GM19438 (cell line): Measurements from ENCODE around the gene L3MBTL4.
"Not testable (repeated sequence)": the region's sequence is repeated elsewhere in the genome, so short reads cannot be mapped to it uniquely, and the experiment has no call there.

Experiments used
- ATAC-seq: cut with Tn5 transposase; IDR thresholded peaks from one replicate; pipeline ENCODE4 v1.9.1; 2021; ENCODE audit warnings: low read depth; ENCODE audit not compliant: unreplicated experiment

L3MBTL4 gene

DNA sequence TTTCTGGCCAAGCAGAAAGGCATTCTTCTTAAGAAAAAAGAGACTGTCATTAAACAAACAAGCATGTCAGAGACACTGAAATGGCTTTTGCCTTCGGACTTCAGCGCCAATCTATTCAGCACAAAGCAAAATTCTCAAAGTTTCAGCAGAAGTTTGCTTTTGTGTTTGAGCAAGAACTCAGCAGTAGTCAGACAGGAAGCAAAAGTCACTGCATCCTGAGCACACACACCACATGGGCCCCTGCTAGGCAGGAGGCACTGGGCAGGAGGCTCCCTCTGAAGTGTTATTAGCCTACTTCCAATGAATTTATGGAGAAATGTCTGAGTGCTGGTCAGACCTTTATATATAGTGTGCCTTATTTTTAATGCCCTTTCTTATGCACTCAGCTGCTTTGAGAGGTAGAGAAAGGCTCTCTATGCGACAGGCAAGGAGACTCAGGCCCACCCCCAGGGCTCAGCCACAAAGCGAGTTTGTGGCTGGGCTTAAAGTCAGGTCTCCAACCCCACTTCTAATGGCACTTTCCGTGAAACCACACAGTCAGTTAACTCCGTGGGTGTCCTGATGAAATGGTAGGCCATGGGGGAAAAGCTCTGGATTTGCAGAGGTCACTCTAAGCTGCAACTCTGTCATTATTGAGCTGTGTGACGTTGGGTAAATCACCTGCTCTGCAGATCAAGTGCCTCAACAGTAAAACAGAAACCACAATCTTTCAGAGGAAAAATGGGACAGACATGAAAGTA is 358.4 kb downstream of the L3MBTL4 start:
- ATAC-seq: no peak

DNA sequence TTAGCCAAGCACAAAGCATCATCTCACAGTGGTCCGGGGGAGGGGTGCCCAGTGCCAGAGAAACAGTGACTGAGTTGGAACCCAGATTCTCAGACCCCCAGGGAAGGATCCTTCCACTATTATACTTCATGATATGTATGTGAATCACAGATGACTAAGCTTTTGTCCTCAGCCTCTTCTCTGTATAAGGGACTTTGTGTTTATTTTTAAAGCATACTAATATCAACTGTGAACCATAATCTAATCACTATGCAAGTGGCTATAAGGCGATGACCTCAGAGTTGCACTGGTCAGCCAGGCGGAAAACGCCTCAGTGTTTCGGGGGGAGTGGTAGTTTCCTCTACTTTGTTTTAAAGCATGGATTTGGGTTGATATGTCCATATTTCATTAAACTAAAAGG is 359.0 kb downstream of the L3MBTL4 start:
- ATAC-seq: no peak

- ATAC-seq: no peak
These were observed 360.4 kb downstream of the L3MBTL4 start for GRCh38 chr18:6054256-6054842.

DNA sequence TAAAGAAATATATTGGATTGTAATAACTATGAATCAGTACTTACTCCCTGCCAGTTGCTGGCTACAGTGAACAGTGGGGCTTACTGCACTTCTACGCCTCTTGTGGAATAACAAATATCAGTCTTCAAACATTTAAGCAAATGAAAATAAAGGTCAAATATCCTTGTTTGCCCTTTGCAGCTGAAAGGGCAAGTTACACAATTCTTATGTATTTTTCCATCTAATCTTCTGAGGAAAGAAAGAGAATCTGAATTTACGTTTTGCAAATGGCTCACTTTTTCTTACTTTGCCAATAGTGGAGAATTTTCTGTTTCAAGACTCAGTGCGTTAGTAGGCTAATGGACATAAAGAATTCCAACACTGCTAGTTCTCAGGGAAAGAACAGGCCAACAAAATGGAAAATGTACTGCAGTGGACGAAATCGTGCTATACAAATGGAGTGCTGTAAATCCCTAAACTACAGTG is 362.2 kb downstream of the L3MBTL4 start:
- no peak for ATAC-seq

- ATAC-seq: not testable (repeated sequence)
These were observed 367.1 kb downstream of the L3MBTL4 start for GRCh38 chr18:6047596-6047995.

- ATAC-seq: no peak
These were observed 369.9 kb downstream of the L3MBTL4 start for GRCh38 chr18:6044773-6045172.

GRCh38 chr18:6044319-6044718 is 370.4 kb downstream of the L3MBTL4 start:
- no peak for ATAC-seq

- ATAC-seq: no peak
These were observed 375.7 kb downstream of the L3MBTL4 start for GRCh38 chr18:6039055-6039454.

GRCh38 chr18:6031442-6031841 is 383.3 kb downstream of the L3MBTL4 start:
- no peak for ATAC-seq

DNA sequence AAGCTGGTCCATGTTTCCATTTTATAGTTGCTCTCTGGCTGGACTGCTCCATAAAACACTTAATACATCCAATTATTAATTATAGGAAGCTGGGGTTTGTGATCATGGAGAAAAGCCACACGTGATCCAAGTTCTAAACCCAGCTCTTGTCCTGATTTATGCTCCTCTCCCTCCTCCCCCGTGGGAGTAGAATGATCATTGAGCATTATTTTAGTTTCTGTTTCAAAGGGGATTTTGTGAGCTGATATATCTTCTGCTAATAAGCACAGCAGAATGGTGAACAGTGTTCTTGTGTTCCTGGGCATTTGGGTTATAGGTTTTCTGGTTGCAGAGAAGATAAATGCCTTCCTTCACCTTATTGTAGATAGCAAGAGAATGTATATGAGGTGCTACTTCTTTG is 383.7 kb downstream of the L3MBTL4 start:
- ATAC-seq: no peak

- ATAC-seq: no peak
These were observed 389.9 kb downstream of the L3MBTL4 start for GRCh38 chr18:6024745-6025248.

DNA sequence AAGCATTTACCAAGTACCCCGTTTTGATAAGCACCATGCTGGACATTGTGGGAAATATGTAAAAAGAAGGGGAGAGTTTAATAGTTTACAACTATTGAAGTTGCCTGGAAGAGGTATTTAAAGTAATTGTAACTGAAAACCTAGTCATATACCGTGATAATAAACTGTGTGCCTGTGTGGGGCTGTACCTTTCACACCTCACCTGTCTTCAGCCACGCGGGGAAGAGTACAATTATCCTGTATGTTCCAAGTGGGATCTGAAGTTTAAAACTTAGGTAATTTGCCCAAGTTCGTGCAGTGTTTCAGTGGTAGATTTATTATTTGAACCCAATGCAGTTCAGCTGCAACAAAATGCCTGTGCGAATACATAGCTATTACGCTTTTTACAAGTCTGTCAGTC is 391.2 kb downstream of the L3MBTL4 start:
- ATAC-seq: no peak

DNA sequence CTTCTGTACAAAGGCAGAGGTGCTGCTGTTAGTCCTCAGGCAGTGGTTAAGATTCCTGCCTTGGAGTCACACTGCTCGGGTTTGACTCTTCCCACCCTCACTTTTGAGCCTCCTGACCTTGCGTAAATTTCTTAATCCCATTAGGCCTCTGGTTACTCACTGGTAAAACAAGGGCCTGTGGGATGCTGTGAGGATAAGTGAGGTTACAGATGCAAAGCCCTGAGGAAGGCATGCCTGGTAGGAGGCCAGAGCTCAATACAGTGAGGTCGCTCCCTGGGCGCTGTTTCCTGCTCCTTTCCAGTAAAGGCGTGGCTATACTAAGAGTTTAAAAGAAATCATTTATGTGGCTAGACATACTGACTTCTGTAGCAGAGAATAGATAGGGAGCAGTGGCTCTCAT is 391.9 kb downstream of the L3MBTL4 start:
- ATAC-seq: no peak

- no peak for ATAC-seq
These were observed 392.7 kb downstream of the L3MBTL4 start for GRCh38 chr18:6022074-6022444.

- ATAC-seq: no peak
These were observed 393.2 kb downstream of the L3MBTL4 start for GRCh38 chr18:6021306-6022073.

- ATAC-seq: no peak
These were observed 396.0 kb downstream of the L3MBTL4 start for GRCh38 chr18:6018671-6019070.

DNA sequence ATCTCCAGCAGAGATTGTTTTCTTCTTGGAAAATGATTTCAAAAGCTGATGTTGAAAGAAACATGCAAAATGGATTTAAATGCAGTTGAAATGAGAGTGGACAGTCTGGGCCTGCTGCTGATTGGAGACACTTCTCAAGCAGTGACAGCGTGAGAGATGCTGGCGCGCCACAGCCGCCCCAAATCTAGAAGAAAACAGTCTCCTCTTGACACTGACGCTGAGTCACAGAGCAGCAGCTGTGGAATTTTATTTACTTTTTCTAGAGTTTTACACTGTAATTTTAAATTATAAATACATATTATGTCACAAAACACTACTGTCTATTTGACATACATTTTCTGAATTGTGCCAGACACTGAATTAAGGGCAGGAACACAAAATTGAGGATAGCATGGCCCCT is 397.5 kb downstream of the L3MBTL4 start:
- no peak for ATAC-seq

DNA sequence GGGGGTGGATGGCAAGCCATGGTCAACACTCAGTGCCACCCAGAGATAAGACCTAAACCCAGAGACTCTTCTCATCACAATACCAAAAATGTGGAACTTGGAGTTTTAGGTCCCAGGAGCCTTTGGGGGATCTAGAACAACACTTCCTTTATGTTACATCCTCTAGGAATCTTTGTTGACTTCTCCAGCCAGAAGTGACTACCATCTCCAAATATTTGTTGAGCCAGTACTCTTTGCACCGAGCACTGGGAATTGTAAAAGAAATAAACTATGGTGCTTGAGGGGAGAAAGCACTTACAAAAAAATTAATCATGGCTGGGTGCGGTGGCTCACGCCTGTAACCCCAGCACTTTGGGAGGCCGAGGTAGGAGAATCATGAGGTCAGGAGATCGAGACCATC is 399.3 kb downstream of the L3MBTL4 start:
- ATAC-seq: no peak

DNA sequence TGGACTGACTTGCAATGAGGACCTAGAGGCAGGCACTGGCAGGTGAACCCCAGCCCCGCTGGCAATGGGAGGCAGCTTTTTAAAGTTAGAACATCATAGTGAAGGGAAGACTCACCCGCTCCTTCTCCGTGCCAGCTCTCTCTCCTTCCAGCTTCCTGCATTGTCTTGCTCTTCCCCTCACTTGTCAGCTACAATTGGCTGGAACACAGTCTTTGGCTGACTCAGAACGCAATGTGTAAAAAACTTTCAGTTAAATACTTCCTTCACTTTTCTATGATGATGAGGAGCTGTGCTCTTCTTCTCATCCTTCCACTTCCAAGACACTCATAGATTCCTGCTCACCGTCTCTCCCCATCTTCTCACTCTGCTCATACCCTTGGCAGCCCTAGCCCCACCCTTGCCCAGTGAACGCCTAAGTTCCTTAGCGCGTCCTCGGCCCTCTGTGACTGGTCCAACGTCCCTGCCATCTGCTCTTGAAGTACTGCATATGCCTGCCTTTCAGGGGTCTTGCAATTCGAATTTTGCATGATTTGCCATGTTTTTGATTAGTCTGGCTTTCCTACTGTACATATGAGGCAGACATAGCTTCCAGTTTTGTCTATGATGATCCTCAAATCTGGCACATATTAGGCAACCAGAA is 401.4 kb downstream of the L3MBTL4 start:
- ATAC-seq: no peak

GRCh38 chr18:6010921-6011320 is 403.8 kb downstream of the L3MBTL4 start:
- no peak for ATAC-seq

DNA sequence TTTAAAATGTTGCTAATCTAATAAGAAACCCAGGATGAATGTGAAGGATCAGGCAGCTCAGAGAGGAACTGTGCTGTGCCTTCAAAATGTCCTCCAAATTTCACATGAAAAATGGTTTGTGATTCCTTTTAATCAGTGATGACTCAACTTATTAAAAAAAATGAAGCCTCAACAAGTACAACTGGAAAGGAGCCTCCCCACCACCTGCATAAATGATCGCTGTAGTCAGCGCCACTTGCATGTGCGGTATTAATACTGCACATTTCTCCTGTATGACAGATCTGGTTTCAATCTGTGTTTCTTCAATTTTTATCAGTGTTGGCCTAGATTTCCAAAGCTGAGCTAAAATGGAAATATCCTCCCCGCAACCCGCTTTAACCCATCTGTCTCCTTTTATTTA is 404.4 kb downstream of the L3MBTL4 start:
- no peak for ATAC-seq
